ENCODE measurements around the gene COQ2. TPM values are rescaled to one million over a fixed set of nuclear protein-coding genes. Genes with fewer than 3 reads are reported as not detected.
"Not testable (repeated sequence)": the region's sequence is repeated elsewhere in the genome, so short reads cannot be mapped to it uniquely, and the experiment has no call there.

COQ2 gene
- total RNA-seq, 1 experiment from 2014 or later: 23.8 TPM

DNA sequence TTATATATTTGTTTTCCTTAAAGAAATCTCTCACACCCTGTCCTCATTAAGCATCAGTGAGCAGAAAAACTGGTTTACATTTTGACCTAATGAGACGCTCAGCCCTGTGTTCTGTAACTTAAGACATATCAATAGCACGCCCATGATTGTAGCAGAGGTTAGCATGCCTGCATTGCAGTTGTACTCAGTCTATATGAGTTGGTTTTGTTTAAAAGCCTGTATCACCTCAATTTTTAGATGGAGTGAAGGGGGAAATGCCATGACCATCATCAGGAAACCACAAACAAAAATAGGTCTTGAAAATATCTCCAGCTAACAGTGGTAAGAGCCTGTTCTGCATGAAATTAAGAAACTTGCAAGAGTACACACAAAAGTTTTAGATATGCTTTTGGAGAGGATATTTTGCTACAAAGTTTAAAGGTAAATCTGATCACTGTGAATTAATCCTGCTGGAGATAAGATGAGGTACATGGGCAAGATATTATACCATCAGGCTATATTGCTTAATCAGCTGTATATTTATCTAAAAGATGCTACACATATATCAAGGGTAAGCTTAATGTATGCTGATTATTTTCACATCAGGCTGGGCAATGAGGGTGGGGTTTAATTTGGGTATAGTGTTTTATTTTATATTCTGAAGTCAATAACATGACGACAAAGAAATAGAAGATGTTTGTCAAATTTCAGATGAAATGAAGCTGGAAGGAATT lies 13.1 kb upstream of the COQ2 start:
- TF ChIP-seq EZH2 (IDR thresholded peaks at IDR 0.05; ENCODE audit: low read length, unreplicated experiment): no peak
- TF ChIP-seq, protein P1, sequence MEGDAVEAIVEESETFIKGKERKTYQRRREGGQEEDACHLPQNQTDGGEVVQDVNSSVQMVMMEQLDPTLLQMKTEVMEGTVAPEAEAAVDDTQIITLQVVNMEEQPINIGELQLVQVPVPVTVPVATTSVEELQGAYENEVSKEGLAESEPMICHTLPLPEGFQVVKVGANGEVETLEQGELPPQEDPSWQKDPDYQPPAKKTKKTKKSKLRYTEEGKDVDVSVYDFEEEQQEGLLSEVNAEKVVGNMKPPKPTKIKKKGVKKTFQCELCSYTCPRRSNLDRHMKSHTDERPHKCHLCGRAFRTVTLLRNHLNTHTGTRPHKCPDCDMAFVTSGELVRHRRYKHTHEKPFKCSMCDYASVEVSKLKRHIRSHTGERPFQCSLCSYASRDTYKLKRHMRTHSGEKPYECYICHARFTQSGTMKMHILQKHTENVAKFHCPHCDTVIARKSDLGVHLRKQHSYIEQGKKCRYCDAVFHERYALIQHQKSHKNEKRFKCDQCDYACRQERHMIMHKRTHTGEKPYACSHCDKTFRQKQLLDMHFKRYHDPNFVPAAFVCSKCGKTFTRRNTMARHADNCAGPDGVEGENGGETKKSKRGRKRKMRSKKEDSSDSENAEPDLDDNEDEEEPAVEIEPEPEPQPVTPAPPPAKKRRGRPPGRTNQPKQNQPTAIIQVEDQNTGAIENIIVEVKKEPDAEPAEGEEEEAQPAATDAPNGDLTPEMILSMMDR (conservative IDR thresholded peaks at IDR 0.05; ENCODE audit: low read depth, low read length): no peak
- no peak for TF ChIP-seq EZH2phosphoT487 (IDR thresholded peaks at IDR 0.05; ENCODE audit: borderline replicate concordance, low read length)
- ChIA-PET POLR2A (ENCODE audit: unreplicated experiment) (no interaction called here), CTCF (no interaction called here)
- intact Hi-C loops (cut with micrococcal nuclease): no loop called here
- no peaks in the 10 kb centered on the region for H3K79me2 ChIP-seq (ENCODE audit: low read length)
- H3K9ac ChIP-seq (ENCODE audit: low read length): no peak overlapping the region
- no peaks in the 10 kb centered on the region for H3K9me3 ChIP-seq (ENCODE audit: low read length)
- H3K27ac ChIP-seq (ENCODE audit: low read length): no peak overlapping the region
- no TSS peak for BruUV-seq (replicated peaks)
- H3K36me3 ChIP-seq (ENCODE audit: low read depth, low read length): no peaks in the 10 kb centered on the region
- H3K27me3 ChIP-seq (ENCODE audit: low read length): no peaks in the 10 kb centered on the region
- H2AFZ ChIP-seq (ENCODE audit: low read length): no peak overlapping the region
- H3F3A ChIP-seq (ENCODE audit: low read length, unreplicated experiment): no peaks in the 10 kb centered on the region
- no peak for DNase-seq
- no peak overlapping the region for H3K4me2 ChIP-seq (ENCODE audit: low read length)
- H3K4me3 ChIP-seq (ENCODE audit: low read length): no peak overlapping the region
- H3K4me1 ChIP-seq (ENCODE audit: insufficient read depth, low read length): no peaks in the 10 kb centered on the region
- H3K9me2 ChIP-seq (replicated peaks; ENCODE audit: low read length): no peaks in the 10 kb centered on the region
- no peak for ATAC-seq
- no peaks in the 10 kb centered on the region for H4K20me1 ChIP-seq (ENCODE audit: low read length)

DNA sequence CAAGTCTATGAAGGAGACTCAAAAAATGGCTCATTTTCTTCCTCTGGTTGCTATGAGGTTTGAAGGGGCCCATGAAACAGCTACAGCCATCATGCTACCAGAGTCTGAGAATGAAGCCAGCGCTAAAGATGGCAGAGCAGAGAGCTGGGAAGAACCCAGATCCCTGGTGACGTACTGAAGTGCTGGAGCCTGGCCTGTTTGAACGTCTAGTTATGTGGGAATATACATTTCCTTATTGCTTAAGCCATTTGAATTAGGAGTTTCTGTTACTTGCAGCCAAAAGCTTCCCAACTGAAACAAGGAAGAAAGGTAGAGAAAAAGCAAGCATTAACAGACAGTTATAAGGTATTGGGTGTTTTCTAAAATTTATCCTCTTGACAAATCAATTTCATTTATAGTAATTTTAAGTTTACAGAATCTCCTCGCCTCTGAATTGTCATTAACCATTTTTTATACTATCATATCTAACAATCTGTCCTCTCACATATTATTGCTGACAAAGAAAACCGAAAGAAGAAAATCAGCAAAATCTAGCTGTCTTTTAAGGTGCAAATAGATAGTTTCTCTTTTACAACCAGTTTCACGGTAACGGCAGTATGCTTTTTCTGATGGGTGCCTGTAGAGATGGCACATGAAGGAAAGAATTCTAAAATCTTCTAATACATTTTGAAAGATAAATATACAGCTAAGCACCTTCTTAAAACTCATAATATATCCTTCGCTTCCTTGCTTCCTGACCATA lies 8.9 kb upstream of the COQ2 start:
- Histone ChIP-seq H3F3A (ENCODE audit: low read length, unreplicated experiment) (no peaks in the 10 kb centered on the region), H3K4me2 (ENCODE audit: low read length) (no peak overlapping the region), H3K9me2 (replicated peaks; ENCODE audit: low read length) (no peaks in the 10 kb centered on the region), H3K4me1 (ENCODE audit: insufficient read depth, low read length) (no peaks in the 10 kb centered on the region), H2AFZ (ENCODE audit: low read length) (no peak overlapping the region), H3K27ac (ENCODE audit: low read length) (no peak overlapping the region), H3K27me3 (ENCODE audit: low read length) (no peaks in the 10 kb centered on the region), H4K20me1 (ENCODE audit: low read length) (no peaks in the 10 kb centered on the region), H3K36me3 (ENCODE audit: low read depth, low read length) (no peaks in the 10 kb centered on the region), H3K9ac (ENCODE audit: low read length) (no peak overlapping the region), H3K4me3 (ENCODE audit: low read length) (no peak overlapping the region), H3K79me2 (ENCODE audit: low read length) (no peaks in the 10 kb centered on the region), H3K9me3 (ENCODE audit: low read length) (no peaks in the 10 kb centered on the region)
- TF ChIP-seq, protein P1 (conservative IDR thresholded peaks at IDR 0.05; ENCODE audit: low read depth, low read length): no peak
- TF ChIP-seq EZH2 (IDR thresholded peaks at IDR 0.05; ENCODE audit: low read length, unreplicated experiment) (no peak), EZH2phosphoT487 (IDR thresholded peaks at IDR 0.05; ENCODE audit: borderline replicate concordance, low read length) (no peak)
- no TSS peak for BruUV-seq (replicated peaks)
- intact Hi-C loops (cut with micrococcal nuclease): no loop called here
- ATAC-seq: no peak
- no peak for DNase-seq
- CTCF ChIA-PET: no interaction called here
- POLR2A ChIA-PET (ENCODE audit: unreplicated experiment): no interaction called here

DNA sequence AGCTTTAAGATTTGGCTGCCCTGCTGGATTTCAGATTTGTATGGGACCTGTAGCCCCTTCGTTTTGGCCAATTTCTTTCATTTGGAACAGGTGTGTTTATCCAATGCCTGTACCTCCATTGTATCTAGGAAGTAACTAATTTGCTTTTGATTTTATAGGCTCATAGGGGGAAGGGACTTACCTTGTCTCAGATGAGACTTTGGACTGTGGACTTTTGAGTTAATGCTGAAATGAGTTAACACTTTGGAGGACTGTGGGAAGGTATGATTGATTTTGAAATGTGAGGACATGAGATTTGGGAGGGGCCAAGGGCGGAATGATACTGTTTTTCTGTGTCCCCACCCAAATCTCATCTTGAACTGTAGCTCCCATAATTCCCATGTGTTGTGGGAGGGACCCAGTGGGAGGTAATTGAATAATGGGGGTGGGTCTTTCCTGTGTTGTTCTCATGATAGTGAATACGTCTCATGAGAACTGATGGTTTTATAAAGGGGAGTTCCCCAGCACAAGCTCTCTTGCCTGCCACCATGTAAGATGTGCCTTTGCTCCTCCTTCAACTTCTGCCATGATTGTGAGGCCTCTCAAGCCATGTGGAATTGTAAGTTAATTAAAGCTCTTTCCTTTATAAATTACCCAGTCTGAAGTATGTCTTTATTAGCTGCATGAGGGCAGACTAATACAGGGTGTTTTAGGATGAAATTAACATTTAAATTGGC lies 5.6 kb upstream of the COQ2 start:
- ATAC-seq; CTCF ChIA-PET; H3K4me2 ChIP-seq (ENCODE audit: low read length); H2AFZ ChIP-seq (ENCODE audit: low read length); DNase-seq; intact Hi-C loops (cut with micrococcal nuclease); BruUV-seq (replicated peaks); H3K36me3 ChIP-seq (ENCODE audit: low read depth, low read length); H3K27me3 ChIP-seq (ENCODE audit: low read length); H3K9me2 ChIP-seq (replicated peaks; ENCODE audit: low read length); POLR2A ChIA-PET (ENCODE audit: unreplicated experiment); H3F3A ChIP-seq (ENCODE audit: low read length, unreplicated experiment); H3K4me3 ChIP-seq (ENCODE audit: low read length); H3K4me1 ChIP-seq (ENCODE audit: insufficient read depth, low read length); H3K9me3 ChIP-seq (ENCODE audit: low read length); H3K9ac ChIP-seq (ENCODE audit: low read length); H3K27ac ChIP-seq (ENCODE audit: low read length); H3K79me2 ChIP-seq (ENCODE audit: low read length); H4K20me1 ChIP-seq (ENCODE audit: low read length): not testable (repeated sequence)

DNA sequence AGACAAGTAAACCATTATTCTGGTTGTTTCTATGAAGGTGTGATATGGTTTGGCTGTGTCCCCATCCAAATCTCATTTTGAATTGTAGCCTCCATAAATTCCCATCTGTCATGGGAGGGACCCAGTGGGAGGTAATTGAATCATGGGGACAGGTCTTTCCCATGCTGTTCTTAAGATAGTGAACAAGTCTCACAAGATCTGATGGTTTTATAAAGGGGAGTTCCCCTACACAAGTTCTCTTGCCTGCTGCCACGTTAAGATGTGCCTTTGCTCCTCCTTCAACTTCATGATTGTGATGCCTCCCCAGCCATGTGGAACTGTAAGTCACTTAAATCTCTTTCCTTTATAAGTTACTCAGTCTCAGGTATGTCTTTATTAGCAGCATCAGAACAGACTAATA lies 3.8 kb upstream of the COQ2 start:
- H3K9ac ChIP-seq (ENCODE audit: low read length); CTCF ChIA-PET; H3K36me3 ChIP-seq (ENCODE audit: low read depth, low read length); H3F3A ChIP-seq (ENCODE audit: low read length, unreplicated experiment); H3K79me2 ChIP-seq (ENCODE audit: low read length); DNase-seq; H3K9me2 ChIP-seq (replicated peaks; ENCODE audit: low read length); H3K4me1 ChIP-seq (ENCODE audit: insufficient read depth, low read length); intact Hi-C loops (cut with micrococcal nuclease); POLR2A ChIA-PET (ENCODE audit: unreplicated experiment); H3K4me2 ChIP-seq (ENCODE audit: low read length); H3K27ac ChIP-seq (ENCODE audit: low read length); H4K20me1 ChIP-seq (ENCODE audit: low read length); BruUV-seq (replicated peaks); H2AFZ ChIP-seq (ENCODE audit: low read length); ATAC-seq; H3K4me3 ChIP-seq (ENCODE audit: low read length); H3K9me3 ChIP-seq (ENCODE audit: low read length); H3K27me3 ChIP-seq (ENCODE audit: low read length): not testable (repeated sequence)
